ENCODE measurements around the gene TOM1L2.

The TOM1L2 gene

GRCh38 chr17:17880577-17881196 lies 91.5 kb downstream of the TOM1L2 start:
- Histone ChIP-seq H3K56ac (ENCODE audit: low read length) (no peak overlapping the region), H2AK5ac (ENCODE audit: low read length) (no peak overlapping the region), H3K27ac (ENCODE audit: low read depth, low read length) (no peak overlapping the region), H3K4ac (ENCODE audit: low read depth, low read length) (no peak overlapping the region), H3K4me3 (ENCODE audit: low read length) (no peak overlapping the region), H2BK5ac (ENCODE audit: low read length) (no peak overlapping the region), H4K8ac (ENCODE audit: low read depth, low read length) (no peak overlapping the region), H3K79me2 (ENCODE audit: control insufficient read depth, insufficient read depth, low read length) (no peaks in the 10 kb centered on the region), H3K4me1 (ENCODE audit: control insufficient read depth, low read depth, low read length) (peaks cover 9% of the 10 kb centered on the region), H4K5ac (ENCODE audit: low read length) (no peak overlapping the region), H3K36me3 (ENCODE audit: control insufficient read depth, insufficient read depth, low read length) (no peaks in the 10 kb centered on the region), H2BK15ac (replicated peaks; ENCODE audit: low read depth) (no peak overlapping the region), H3K27me3 (ENCODE audit: insufficient read depth, low read length, poor library complexity) (no peaks in the 10 kb centered on the region), H3K9ac (ENCODE audit: low read length) (no peak overlapping the region), H3K23ac (ENCODE audit: low read length) (no peak overlapping the region), H3K79me1 (ENCODE audit: low read length) (no peaks in the 10 kb centered on the region), H3K4me2 (ENCODE audit: low read length) (no peak overlapping the region), H2BK120ac (ENCODE audit: low read depth, low read length) (no peak overlapping the region), H3K18ac (ENCODE audit: low read length) (no peak overlapping the region)
- DNase-seq, result no peak
- no CpG with 5 or more reads among the region's 8 CpGs for WGBS (ENCODE audit: extremely low coverage, insufficient coverage, low lambda C conversion rate)

GRCh38 chr17:17877529-17878358 lies 94.5 kb downstream of the TOM1L2 start:
- Histone ChIP-seq H2BK15ac (replicated peaks; ENCODE audit: low read depth) (no peak overlapping the region), H3K18ac (ENCODE audit: low read length) (no peak overlapping the region), H3K79me2 (ENCODE audit: control insufficient read depth, insufficient read depth, low read length) (no peaks in the 10 kb centered on the region), H3K27me3 (ENCODE audit: insufficient read depth, low read length, poor library complexity) (no peaks in the 10 kb centered on the region), H3K36me3 (ENCODE audit: control insufficient read depth, insufficient read depth, low read length) (no peaks in the 10 kb centered on the region), H3K9ac (ENCODE audit: low read length) (no peak overlapping the region), H3K4ac (ENCODE audit: low read depth, low read length) (no peak overlapping the region), H2BK5ac (ENCODE audit: low read length) (no peak overlapping the region), H3K56ac (ENCODE audit: low read length) (no peak overlapping the region), H3K4me3 (ENCODE audit: low read length) (no peak overlapping the region), H3K4me1 (ENCODE audit: control insufficient read depth, low read depth, low read length) (no peaks in the 10 kb centered on the region), H3K4me2 (ENCODE audit: low read length) (no peak overlapping the region), H3K23ac (ENCODE audit: low read length) (no peak overlapping the region), H2AK5ac (ENCODE audit: low read length) (no peak overlapping the region), H4K5ac (ENCODE audit: low read length) (no peak overlapping the region), H4K8ac (ENCODE audit: low read depth, low read length) (no peak overlapping the region), H3K27ac (ENCODE audit: low read depth, low read length) (no peak overlapping the region), H3K79me1 (ENCODE audit: low read length) (no peaks in the 10 kb centered on the region), H2BK120ac (ENCODE audit: low read depth, low read length) (no peak overlapping the region)
- peak; percentile 58 for DNase-seq
- WGBS (ENCODE audit: extremely low coverage, insufficient coverage, low lambda C conversion rate), result no CpG with 5 or more reads among the region's 14 CpGs

GRCh38 chr17:17876959-17877528 lies 95.2 kb downstream of the TOM1L2 start:
- no peak overlapping the region for H2BK15ac ChIP-seq (replicated peaks; ENCODE audit: low read depth)
- no peak overlapping the region for H4K5ac ChIP-seq (ENCODE audit: low read length)
- H3K4ac ChIP-seq (ENCODE audit: low read depth, low read length), result no peak overlapping the region
- H3K36me3 ChIP-seq (ENCODE audit: control insufficient read depth, insufficient read depth, low read length), result no peaks in the 10 kb centered on the region
- no peak overlapping the region for H4K8ac ChIP-seq (ENCODE audit: low read depth, low read length)
- H3K27ac ChIP-seq (ENCODE audit: low read depth, low read length), result no peak overlapping the region
- no peaks in the 10 kb centered on the region for H3K79me2 ChIP-seq (ENCODE audit: control insufficient read depth, insufficient read depth, low read length)
- H3K23ac ChIP-seq (ENCODE audit: low read length), result no peak overlapping the region
- no peak overlapping the region for H2BK5ac ChIP-seq (ENCODE audit: low read length)
- H2BK120ac ChIP-seq (ENCODE audit: low read depth, low read length), result no peak overlapping the region
- no peak for DNase-seq
- H2AK5ac ChIP-seq (ENCODE audit: low read length), result no peak overlapping the region
- no peaks in the 10 kb centered on the region for H3K4me1 ChIP-seq (ENCODE audit: control insufficient read depth, low read depth, low read length)
- no peaks in the 10 kb centered on the region for H3K79me1 ChIP-seq (ENCODE audit: low read length)
- H3K18ac ChIP-seq (ENCODE audit: low read length), result no peak overlapping the region
- H3K4me3 ChIP-seq (ENCODE audit: low read length), result no peak overlapping the region
- H3K9ac ChIP-seq (ENCODE audit: low read length), result no peak overlapping the region
- no peaks in the 10 kb centered on the region for H3K27me3 ChIP-seq (ENCODE audit: insufficient read depth, low read length, poor library complexity)
- no CpG with 5 or more reads among the region's 6 CpGs for WGBS (ENCODE audit: extremely low coverage, insufficient coverage, low lambda C conversion rate)
- no peak overlapping the region for H3K4me2 ChIP-seq (ENCODE audit: low read length)
- no peak overlapping the region for H3K56ac ChIP-seq (ENCODE audit: low read length)

- DNase-seq, result peak; percentile 59
- no peak overlapping the region for H4K5ac ChIP-seq (ENCODE audit: low read length)
- no peak overlapping the region for H3K9ac ChIP-seq (ENCODE audit: low read length)
- H3K56ac ChIP-seq (ENCODE audit: low read length), result no peak overlapping the region
- H2BK15ac ChIP-seq (replicated peaks; ENCODE audit: low read depth), result no peak overlapping the region
- H3K23ac ChIP-seq (ENCODE audit: low read length), result no peak overlapping the region
- H4K8ac ChIP-seq (ENCODE audit: low read depth, low read length), result no peak overlapping the region
- no peak overlapping the region for H2BK5ac ChIP-seq (ENCODE audit: low read length)
- H3K4ac ChIP-seq (ENCODE audit: low read depth, low read length), result no peak overlapping the region
- H3K27ac ChIP-seq (ENCODE audit: low read depth, low read length), result no peak overlapping the region
- no peak overlapping the region for H3K18ac ChIP-seq (ENCODE audit: low read length)
- H3K27me3 ChIP-seq (ENCODE audit: insufficient read depth, low read length, poor library complexity), result no peaks in the 10 kb centered on the region
- no peak overlapping the region for H2AK5ac ChIP-seq (ENCODE audit: low read length)
- no CpG with 5 or more reads among the region's 1 CpG for WGBS (ENCODE audit: extremely low coverage, insufficient coverage, low lambda C conversion rate)
- H3K4me2 ChIP-seq (ENCODE audit: low read length), result no peak overlapping the region
- H3K79me1 ChIP-seq (ENCODE audit: low read length), result no peaks in the 10 kb centered on the region
- H3K4me3 ChIP-seq (ENCODE audit: low read length), result no peak overlapping the region
- no peak overlapping the region for H2BK120ac ChIP-seq (ENCODE audit: low read depth, low read length)
- H3K4me1 ChIP-seq (ENCODE audit: control insufficient read depth, low read depth, low read length), result no peaks in the 10 kb centered on the region
- H3K79me2 ChIP-seq (ENCODE audit: control insufficient read depth, insufficient read depth, low read length), result no peaks in the 10 kb centered on the region
- H3K36me3 ChIP-seq (ENCODE audit: control insufficient read depth, insufficient read depth, low read length), result no peaks in the 10 kb centered on the region
Measured at GRCh38 chr17:17874478-17874877, 97.7 kb downstream of the TOM1L2 start.

GRCh38 chr17:17873450-17873991 lies 98.7 kb downstream of the TOM1L2 start:
- H3K27ac ChIP-seq (ENCODE audit: low read depth, low read length), result no peak overlapping the region
- H3K79me1 ChIP-seq (ENCODE audit: low read length), result no peaks in the 10 kb centered on the region
- no peaks in the 10 kb centered on the region for H3K36me3 ChIP-seq (ENCODE audit: control insufficient read depth, insufficient read depth, low read length)
- H3K9ac ChIP-seq (ENCODE audit: low read length), result no peak overlapping the region
- H2BK15ac ChIP-seq (replicated peaks; ENCODE audit: low read depth), result no peak overlapping the region
- H2BK5ac ChIP-seq (ENCODE audit: low read length), result no peak overlapping the region
- DNase-seq, result no peak
- H3K4me1 ChIP-seq (ENCODE audit: control insufficient read depth, low read depth, low read length), result no peaks in the 10 kb centered on the region
- no peak overlapping the region for H3K23ac ChIP-seq (ENCODE audit: low read length)
- no peak overlapping the region for H3K18ac ChIP-seq (ENCODE audit: low read length)
- H3K4ac ChIP-seq (ENCODE audit: low read depth, low read length), result no peak overlapping the region
- no peak overlapping the region for H3K56ac ChIP-seq (ENCODE audit: low read length)
- H3K27me3 ChIP-seq (ENCODE audit: insufficient read depth, low read length, poor library complexity), result no peaks in the 10 kb centered on the region
- no peak overlapping the region for H4K8ac ChIP-seq (ENCODE audit: low read depth, low read length)
- no peak overlapping the region for H4K5ac ChIP-seq (ENCODE audit: low read length)
- no peak overlapping the region for H3K4me3 ChIP-seq (ENCODE audit: low read length)
- WGBS (ENCODE audit: extremely low coverage, insufficient coverage, low lambda C conversion rate), result no CpG with 5 or more reads among the region's 8 CpGs
- no peak overlapping the region for H2AK5ac ChIP-seq (ENCODE audit: low read length)
- H3K4me2 ChIP-seq (ENCODE audit: low read length), result no peak overlapping the region
- no peak overlapping the region for H2BK120ac ChIP-seq (ENCODE audit: low read depth, low read length)
- no peaks in the 10 kb centered on the region for H3K79me2 ChIP-seq (ENCODE audit: control insufficient read depth, insufficient read depth, low read length)
